Measurements from ENCODE around the gene ADPRHL1.

DNA sequence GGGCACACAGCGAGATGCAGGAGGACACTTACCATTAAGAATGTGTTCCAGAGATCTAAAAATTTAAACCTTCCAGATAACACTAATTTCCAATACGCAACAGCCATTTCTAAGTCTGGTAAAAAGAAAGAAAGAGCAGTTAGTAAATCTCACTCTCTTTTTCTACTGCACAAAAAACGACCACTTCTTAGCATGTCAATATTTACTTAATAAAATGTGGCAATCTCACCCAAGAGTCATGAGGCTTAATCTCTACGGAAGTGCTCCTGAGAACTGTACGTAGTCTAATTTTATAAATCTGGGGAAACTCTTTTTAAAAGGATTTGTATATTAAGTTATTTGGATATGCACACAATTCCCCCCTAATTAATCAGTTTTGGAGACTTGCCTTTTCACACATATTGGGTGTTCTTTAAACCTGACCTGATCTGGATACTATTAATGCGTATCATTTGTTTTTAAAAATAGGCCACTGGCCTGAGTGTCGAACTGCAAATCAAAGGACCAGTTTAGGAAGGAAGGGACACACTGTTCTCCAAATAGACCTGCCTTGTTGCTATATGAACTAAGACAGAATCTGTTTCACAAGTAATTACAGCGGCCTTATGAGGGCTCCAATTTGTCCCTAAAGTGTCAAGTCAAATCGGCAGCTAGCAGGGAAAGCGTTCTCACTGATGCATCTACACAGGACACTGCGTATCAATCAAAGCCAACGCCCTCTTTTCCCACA lies 7.9 kb upstream of the ADPRHL1 start:
- TF ChIP-seq TEAD4 (IDR thresholded peaks at IDR 0.05) (no peak), TAF1 (IDR thresholded peaks at IDR 0.05; ENCODE audit: low read depth) (no peak), EP300 (IDR thresholded peaks at IDR 0.05; ENCODE audit: borderline replicate concordance) (no peak), FOXM1 (IDR thresholded peaks at IDR 0.05; ENCODE audit: borderline replicate concordance, low read depth) (no peak), YY1 (IDR thresholded peaks at IDR 0.05; ENCODE audit: low read depth) (no peak), EGR1 (IDR thresholded peaks at IDR 0.05) (no peak), TCF12 (IDR thresholded peaks at IDR 0.05; ENCODE audit: low read depth) (no peak), CEBPB (IDR thresholded peaks at IDR 0.05) (no peak), CREB1 (IDR thresholded peaks at IDR 0.05; ENCODE audit: low read depth) (no peak), RAD21 (IDR thresholded peaks at IDR 0.05; ENCODE audit: low read depth) (no peak), ZBTB7A (IDR thresholded peaks at IDR 0.05; ENCODE audit: low read depth) (no peak)
- TF ChIP-seq, protein P1, sequence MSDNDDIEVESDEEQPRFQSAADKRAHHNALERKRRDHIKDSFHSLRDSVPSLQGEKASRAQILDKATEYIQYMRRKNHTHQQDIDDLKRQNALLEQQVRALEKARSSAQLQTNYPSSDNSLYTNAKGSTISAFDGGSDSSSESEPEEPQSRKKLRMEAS (IDR thresholded peaks at IDR 0.05), result no peak
- TF ChIP-seq, protein P2, sequence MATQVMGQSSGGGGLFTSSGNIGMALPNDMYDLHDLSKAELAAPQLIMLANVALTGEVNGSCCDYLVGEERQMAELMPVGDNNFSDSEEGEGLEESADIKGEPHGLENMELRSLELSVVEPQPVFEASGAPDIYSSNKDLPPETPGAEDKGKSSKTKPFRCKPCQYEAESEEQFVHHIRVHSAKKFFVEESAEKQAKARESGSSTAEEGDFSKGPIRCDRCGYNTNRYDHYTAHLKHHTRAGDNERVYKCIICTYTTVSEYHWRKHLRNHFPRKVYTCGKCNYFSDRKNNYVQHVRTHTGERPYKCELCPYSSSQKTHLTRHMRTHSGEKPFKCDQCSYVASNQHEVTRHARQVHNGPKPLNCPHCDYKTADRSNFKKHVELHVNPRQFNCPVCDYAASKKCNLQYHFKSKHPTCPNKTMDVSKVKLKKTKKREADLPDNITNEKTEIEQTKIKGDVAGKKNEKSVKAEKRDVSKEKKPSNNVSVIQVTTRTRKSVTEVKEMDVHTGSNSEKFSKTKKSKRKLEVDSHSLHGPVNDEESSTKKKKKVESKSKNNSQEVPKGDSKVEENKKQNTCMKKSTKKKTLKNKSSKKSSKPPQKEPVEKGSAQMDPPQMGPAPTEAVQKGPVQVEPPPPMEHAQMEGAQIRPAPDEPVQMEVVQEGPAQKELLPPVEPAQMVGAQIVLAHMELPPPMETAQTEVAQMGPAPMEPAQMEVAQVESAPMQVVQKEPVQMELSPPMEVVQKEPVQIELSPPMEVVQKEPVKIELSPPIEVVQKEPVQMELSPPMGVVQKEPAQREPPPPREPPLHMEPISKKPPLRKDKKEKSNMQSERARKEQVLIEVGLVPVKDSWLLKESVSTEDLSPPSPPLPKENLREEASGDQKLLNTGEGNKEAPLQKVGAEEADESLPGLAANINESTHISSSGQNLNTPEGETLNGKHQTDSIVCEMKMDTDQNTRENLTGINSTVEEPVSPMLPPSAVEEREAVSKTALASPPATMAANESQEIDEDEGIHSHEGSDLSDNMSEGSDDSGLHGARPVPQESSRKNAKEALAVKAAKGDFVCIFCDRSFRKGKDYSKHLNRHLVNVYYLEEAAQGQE (IDR thresholded peaks at IDR 0.05; ENCODE audit: low read depth), result no peak
